GM21786 (cell line): ENCODE measurements around the gene SULT1A1.
"Not testable (repeated sequence)": the region's sequence is repeated elsewhere in the genome, so short reads cannot be mapped to it uniquely, and the experiment has no call there.

Experiments used
- ATAC-seq: cut with Tn5 transposase; IDR thresholded peaks from one replicate; pipeline ENCODE4 v1.9.1; 2021; ENCODE audit not compliant: unreplicated experiment

The SULT1A1 gene

GRCh38 chr16:28609631-28610594 lies at the start of gene SULT1A1:
SULT1A1 (minus strand) TSS chr16:28610044; CDS start chr16:28608855, 1,189 bp downstream.
- ATAC-seq = no peak

GRCh38 chr16:28639959-28640358 lies 30.1 kb upstream of the SULT1A1 start:
- ATAC-seq = not testable (repeated sequence)

- not testable (repeated sequence) for ATAC-seq
Observed at GRCh38 chr16:28638359-28638758, 28.5 kb upstream of the SULT1A1 start.

GRCh38 chr16:28637765-28638164 lies 27.9 kb upstream of the SULT1A1 start, which contains the start of gene NPIPB8:
NPIPB8 (plus strand) TSS chr16:28638065; CDS start chr16:28638361, 296 bp downstream.
- not testable (repeated sequence) for ATAC-seq

GRCh38 chr16:28636093-28636823 lies 26.4 kb upstream of the SULT1A1 start:
- ATAC-seq = not testable (repeated sequence)

- not testable (repeated sequence) for ATAC-seq
Observed at GRCh38 chr16:28630905-28631304, 21.1 kb upstream of the SULT1A1 start.

GRCh38 chr16:28623172-28623711 lies 13.4 kb upstream of the SULT1A1 start:
- no peak for ATAC-seq

GRCh38 chr16:28622532-28623171 lies 12.8 kb upstream of the SULT1A1 start:
- not testable (repeated sequence) for ATAC-seq

GRCh38 chr16:28621481-28622155 lies 11.8 kb upstream of the SULT1A1 start:
- no peak for ATAC-seq

- not testable (repeated sequence) for ATAC-seq
Observed at GRCh38 chr16:28620316-28620715, 10.5 kb upstream of the SULT1A1 start.

GRCh38 chr16:28617874-28618273 lies 8.0 kb upstream of the SULT1A1 start:
- ATAC-seq = no peak

GRCh38 chr16:28616636-28617035 lies 6.8 kb upstream of the SULT1A1 start:
- no peak for ATAC-seq

- ATAC-seq = not testable (repeated sequence)
Observed at GRCh38 chr16:28616224-28616577, 6.4 kb upstream of the SULT1A1 start.

GRCh38 chr16:28615486-28616223 lies 5.8 kb upstream of the SULT1A1 start:
- not testable (repeated sequence) for ATAC-seq

GRCh38 chr16:28614561-28614960 lies 4.7 kb upstream of the SULT1A1 start:
- ATAC-seq = not testable (repeated sequence)

GRCh38 chr16:28613912-28614311 lies 4.1 kb upstream of the SULT1A1 start:
- ATAC-seq = not testable (repeated sequence)

- ATAC-seq = peak; percentile 72
Observed at GRCh38 chr16:28612359-28613280, 2.8 kb upstream of the SULT1A1 start.

- ATAC-seq = no peak
Observed at GRCh38 chr16:28610595-28611191, 849 bp upstream of the SULT1A1 start.
